Endothelial cell of umbilical vein (primary cell): Measurements from ENCODE around the gene ACAD11. TPM values are rescaled to one million over a fixed set of nuclear protein-coding genes. Genes with fewer than 3 reads are reported as not detected.

Source experiments
- BruUV-seq: library from RNA; stranded (reverse); fragments of 400-500 nt; replicated peaks from 2 replicates; lab custom pipeline; 2021; lab: Mats Ljungman, UMichigan
- CTCF ChIA-PET: fragments of 300-600, 350-600 bp; sonication (Branson Sonifier 250); formaldehyde crosslinking; loops from one replicate; lab custom pipeline; 2021; ENCODE audit warnings: antibody characterized with exemption, inconsistent platforms; lab: Charles Lee
- POLR2A ChIA-PET: fragments of 300-600, 350-600 bp; sonication (Branson Sonifier 250); formaldehyde crosslinking; loops from one replicate; lab custom pipeline; 2021; ENCODE audit warnings: antibody characterized with exemption, inconsistent platforms; lab: Charles Lee
- DNase-seq: peaks from one replicate; pipeline ENCODE4 v3.0.0-alpha.2; 2011; ENCODE audit warnings: low read depth, low spot score
- FAIRE-seq: peaks from 2 replicates; lab custom pipeline; 2011; peaks lifted over from hg19 to GRCh38; lab: Jason Lieb, UNC
- H2AFZ ChIP-seq: 2 replicates; pipeline ENCODE4 v1.6.0; 2012; ENCODE audit warnings: low read depth, low read length, control low read depth, inconsistent platforms
- H3K27ac ChIP-seq: 2 replicates; pipeline ENCODE4 v1.5.1; 2011; ENCODE audit warnings: low read depth, mild to moderate bottlenecking, control low read depth, low read length, moderate library complexity; ENCODE audit not compliant: insufficient read depth
- H3K27me3 ChIP-seq, 2 experiments: 2 replicates each; pipeline versions ENCODE4 v1.6.0 to v1.6.1; 2011; ENCODE audit warnings: low read length in 2 of 2, mixed read lengths in 1 of 2; ENCODE audit not compliant: control insufficient read depth in 2 of 2, insufficient read depth in 2 of 2
- H3K36me3 ChIP-seq, 2 experiments: 2 replicates in 1 of 2; 3 replicates in 1 of 2; pipeline ENCODE4 v1.5.1; 2011; ENCODE audit warnings: low read length in 2 of 2, mild to moderate bottlenecking in 1 of 2, moderate library complexity in 1 of 2; ENCODE audit not compliant: control insufficient read depth in 2 of 2, insufficient read depth in 2 of 2; ENCODE audit errors: extremely low read depth in 1 of 2
- H3K4me1 ChIP-seq: 3 replicates; pipeline ENCODE4 v1.5.1; 2011; ENCODE audit warnings: mild to moderate bottlenecking, low read length; ENCODE audit not compliant: control insufficient read depth, insufficient read depth; ENCODE audit errors: extremely low read depth
- H3K4me2 ChIP-seq: 2 replicates; pipeline ENCODE4 v1.6.1; 2011; ENCODE audit warnings: low read length, control low read depth, mixed read lengths; ENCODE audit not compliant: insufficient read depth
- H3K4me3 ChIP-seq, 3 experiments: fragments of 200-600 bp in 1 of 3; sonication (generic), shearing (Covaris generic) in 1 of 3; replicated peaks in 1 of 3; 2 replicates each; pipeline ENCODE4 v1.5.1; 2011 to 2016; ENCODE audit warnings: control low read depth in 3 of 3, low read length in 3 of 3, mild to moderate bottlenecking in 2 of 3, inconsistent platforms in 1 of 3, low read depth in 1 of 3, moderate library complexity in 1 of 3; ENCODE audit not compliant: insufficient read depth in 1 of 3
- H3K79me2 ChIP-seq: 2 replicates; pipeline ENCODE4 v1.6.0; 2012; ENCODE audit warnings: low read length, inconsistent platforms; ENCODE audit not compliant: control insufficient read depth, insufficient read depth
- H3K9ac ChIP-seq: replicated peaks from 2 replicates; pipeline ENCODE3; 2011; ENCODE audit warnings: low read length, control low read depth; ENCODE audit not compliant: insufficient read depth; ENCODE audit errors: extremely low read depth
- H3K9me1 ChIP-seq: replicated peaks from 3 replicates; pipeline ENCODE4 v1.6.0; 2011; ENCODE audit warnings: mild to moderate bottlenecking, low read length; ENCODE audit not compliant: control insufficient read depth, insufficient read depth; ENCODE audit errors: extremely low read depth
- H3K9me3 ChIP-seq: replicated peaks from 2 replicates; pipeline ENCODE4 v1.5.1; 2012; ENCODE audit warnings: low read length, inconsistent platforms; ENCODE audit not compliant: control insufficient read depth, insufficient read depth
- H4K20me1 ChIP-seq: replicated peaks from 2 replicates; pipeline ENCODE3; 2011; ENCODE audit warnings: mild to moderate bottlenecking, low read length; ENCODE audit not compliant: control insufficient read depth, insufficient read depth; ENCODE audit errors: extremely low read depth
- CTCF ChIP-seq, 2 donors: IDR thresholded peaks; 1 replicate in 1 of 2; 2 replicates in 1 of 2; pipeline ENCODE4 v1.5.1; 2011; ENCODE audit warnings: low read length in 2 of 2, mild to moderate bottlenecking in 2 of 2, moderate library complexity in 2 of 2, control low read depth in 1 of 2, inconsistent platforms in 1 of 2, low read depth in 1 of 2; ENCODE audit not compliant: insufficient read depth in 1 of 2; ENCODE audit errors: extremely low read depth in 1 of 2
- EZH2 ChIP-seq: IDR thresholded peaks from 2 replicates; pipeline ENCODE4 v1.6.1; 2012; ENCODE audit warnings: borderline replicate concordance, low read depth, mild to moderate bottlenecking, moderate library complexity, low read length, inconsistent platforms; ENCODE audit not compliant: severe bottlenecking
- FOS ChIP-seq: IDR thresholded peaks from 2 replicates; pipeline ENCODE4 v1.6.1; 2011; ENCODE audit warnings: mild to moderate bottlenecking, low read length, moderate library complexity, borderline replicate concordance; ENCODE audit not compliant: insufficient read depth
- GATA2 ChIP-seq: IDR thresholded peaks from 2 replicates; pipeline ENCODE4 v1.7.0; 2011; ENCODE audit warnings: low read depth, mild to moderate bottlenecking, moderate library complexity, mixed read lengths, low read length; ENCODE audit not compliant: insufficient read length, insufficient read depth
- JUN ChIP-seq: IDR thresholded peaks from 2 replicates; pipeline ENCODE4 v1.6.1; 2011; ENCODE audit warnings: borderline replicate concordance, low read depth; ENCODE audit not compliant: insufficient read length, insufficient read depth
- MYC ChIP-seq: IDR thresholded peaks from one replicate; pipeline ENCODE4 v1.6.1; 2011; ENCODE audit warnings: mild to moderate bottlenecking, low read depth, low read length
- POLR2A ChIP-seq: IDR thresholded peaks from 2 replicates; pipeline ENCODE4 v1.6.1; 2012; ENCODE audit warnings: low read depth, mild to moderate bottlenecking, control low read depth, low read length
- POLR2AphosphoS5 ChIP-seq: IDR thresholded peaks from 2 replicates; pipeline ENCODE4 v1.6.1; 2012; ENCODE audit warnings: low read depth, mild to moderate bottlenecking, control low read depth, low read length, moderate library complexity; ENCODE audit not compliant: insufficient read depth
- dilution Hi-C: fragments of 300-500 bp; cut with MboI; formaldehyde crosslinking; loops from one replicate; pipeline ENCODE4 v1.15.0; 2019; ENCODE audit warnings: low sequenced_read_pairs; ENCODE audit not compliant: extremely low pct_ligation_motif_present
- intact Hi-C: fragments of 100-400 bp; cut with micrococcal nuclease; formaldehyde crosslinking; loops from one replicate; pipeline ENCODE4 v1.10.0; 2022
- polyA plus RNA-seq, 4 experiments: library from polyadenylated mRNA; depleted of rRNA in 3 of 4; stranded (reverse) in 3 of 4; unstranded in 1 of 4; fragments of >200 nt; gene quantifications; 2 replicates each; pipeline versions ENCODE4 v1.2.1 to v1.2.3, GENCODE V29; 2011 to 2012; ENCODE audit warnings: missing spikeins in 1 of 4
- total RNA-seq: library from RNA; stranded (reverse); gene quantifications from 2 replicates; pipeline ENCODE4 v1.2.3, GENCODE V29; 2021
- TF ChIP-seq, protein P1 (sequence below): IDR thresholded peaks from 2 replicates; pipeline ENCODE4 v1.6.1; 2011; ENCODE audit not compliant: insufficient read depth, insufficient read length

Gene ACAD11
- total and polyA plus RNA-seq, 2 donors (not counting 3 experiments of a cell fraction or from before 2014, with no cell fraction given), result 9.6 to 17.9 TPM

GRCh38 chr3:132563420-132564069, 96.1 kb downstream of the ACAD11 start:
- CTCF ChIA-PET, result no interaction called here

More at GRCh38 chr3:132563420-132564069, 96.1 kb downstream of the ACAD11 start:
- Histone ChIP-seq H2AFZ (no peak overlapping the region), H3K27me3 (no peaks in the 10 kb centered on the region), H4K20me1 (no peaks in the 10 kb centered on the region), H3K4me2 (no peak overlapping the region), H3K79me2 (no peaks in the 10 kb centered on the region), H3K4me1 (no peaks in the 10 kb centered on the region), H3K9me3 (no peaks in the 10 kb centered on the region), H3K36me3 (no peaks in the 10 kb centered on the region), H3K27ac (no peak overlapping the region), H3K9ac (no peak overlapping the region), H3K9me1 (no peaks in the 10 kb centered on the region), H3K4me3 (no peak overlapping the region)
- no peak for FAIRE-seq
- BruUV-seq, result no TSS peak
- POLR2A ChIA-PET, result no interaction called here
- intact Hi-C loops (no loop called here), dilution Hi-C loops (no loop called here)
- TF ChIP-seq POLR2AphosphoS5 (no peak), POLR2A (no peak), FOS (no peak), MYC (no peak), JUN (no peak), GATA2 (no peak), EZH2 (no peak), CTCF (IDR thresholded peaks at IDR 0.05; ENCODE audit: extremely low read depth in 1 of 2, insufficient read depth in 1 of 2, low read depth in 1 of 2, low read length in 2 of 2) (no peak)
- TF ChIP-seq, protein P1, sequence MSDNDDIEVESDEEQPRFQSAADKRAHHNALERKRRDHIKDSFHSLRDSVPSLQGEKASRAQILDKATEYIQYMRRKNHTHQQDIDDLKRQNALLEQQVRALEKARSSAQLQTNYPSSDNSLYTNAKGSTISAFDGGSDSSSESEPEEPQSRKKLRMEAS, result no peak
- no peak for DNase-seq
